GM12892 (cell line): ENCODE data around the gene C11orf42.
"Not testable (repeated sequence)": the region's sequence is repeated elsewhere in the genome, so short reads cannot be mapped to it uniquely, and the experiment has no call there.

Experiments used
- DNase-seq: peaks from one replicate; pipeline ENCODE4 v3.0.0; 2011; ENCODE audit not compliant: insufficient read length
- FAIRE-seq: peaks from 2 replicates; lab custom pipeline; 2011; peaks lifted over from hg19 to GRCh38; lab: Jason Lieb, UNC
- POLR2A ChIP-seq: IDR thresholded peaks from 2 replicates; pipeline ENCODE4 v1.6.1; 2011; ENCODE audit warnings: low read depth, low read length, control low read depth
- POLR2AphosphoS5 ChIP-seq: IDR thresholded peaks from 2 replicates; pipeline ENCODE4 v1.6.1; 2011; ENCODE audit warnings: low read depth, low read length, control low read depth
- TAF1 ChIP-seq: IDR thresholded peaks from 2 replicates; pipeline ENCODE4 v1.6.1; 2011; ENCODE audit warnings: low read depth, mild to moderate bottlenecking, control low read depth, low read length, borderline replicate concordance

The C11orf42 gene

DNA sequence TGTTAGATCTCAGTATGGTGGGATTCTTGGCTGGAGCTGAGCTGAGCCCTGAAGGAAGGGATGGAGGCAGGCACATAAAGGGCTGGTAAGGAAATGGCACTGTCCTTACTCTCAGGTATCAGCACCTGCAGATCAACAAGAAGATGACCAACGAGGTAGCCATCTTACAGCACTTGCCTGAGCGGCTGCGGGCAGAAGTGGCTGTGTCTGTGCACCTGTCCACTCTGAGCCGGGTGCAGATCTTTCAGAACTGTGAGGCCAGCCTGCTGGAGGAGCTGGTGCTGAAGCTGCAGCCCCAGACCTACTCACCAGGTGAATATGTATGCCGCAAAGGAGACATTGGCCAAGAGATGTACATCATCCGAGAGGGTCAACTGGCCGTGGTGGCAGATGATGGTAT is 36.0 kb downstream of the C11orf42 start:
- no peak for FAIRE-seq
- TF ChIP-seq POLR2AphosphoS5 (no peak), POLR2A (no peak), TAF1 (no peak)
- DNase-seq: no peak

DNA sequence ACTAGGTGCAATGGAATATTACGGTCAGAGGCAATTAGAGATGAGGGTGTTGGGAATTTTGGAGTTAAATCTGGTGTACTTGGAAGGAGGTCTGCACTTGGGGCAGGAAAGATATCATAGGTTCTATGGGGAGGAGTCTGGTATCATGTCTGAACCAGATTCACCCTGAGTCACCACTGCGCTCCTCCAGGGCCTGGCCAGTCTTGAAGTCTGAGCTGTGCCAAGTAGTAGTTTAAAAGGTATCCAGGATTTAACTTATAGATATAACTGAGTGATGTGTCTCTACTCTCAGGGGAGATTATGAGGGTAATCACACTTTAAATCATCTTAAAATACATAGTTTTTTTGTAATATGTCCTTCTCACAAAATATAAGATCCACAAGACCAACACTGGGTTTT is 40.2 kb downstream of the C11orf42 start:
- no peak for FAIRE-seq
- DNase-seq: no peak
- TF ChIP-seq POLR2AphosphoS5: no peak
- no peak for TF ChIP-seq POLR2A
- TF ChIP-seq TAF1: no peak

DNA sequence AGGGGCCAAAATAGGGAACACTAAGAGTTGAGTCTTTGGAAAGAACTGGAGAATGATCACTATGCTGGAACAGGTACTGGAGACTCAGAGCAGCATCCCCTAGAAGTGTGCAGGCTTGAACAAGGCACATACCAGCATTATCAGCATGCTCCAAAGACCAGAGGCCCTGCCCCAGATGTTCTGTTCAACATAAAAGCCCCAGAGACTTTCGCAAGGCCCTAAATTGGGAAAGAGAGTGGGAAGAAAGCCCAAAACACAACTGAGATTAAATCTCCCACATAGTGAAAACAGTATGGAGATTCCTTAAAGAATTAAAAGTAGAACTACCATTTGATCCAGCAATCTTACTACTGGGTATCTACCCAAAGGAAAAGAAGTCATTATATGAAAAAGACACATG is 42.9 kb downstream of the C11orf42 start:
- DNase-seq (no peak), FAIRE-seq (no peak)
- TF ChIP-seq POLR2AphosphoS5: no peak
- no peak for TF ChIP-seq POLR2A
- no peak for TF ChIP-seq TAF1

DNA sequence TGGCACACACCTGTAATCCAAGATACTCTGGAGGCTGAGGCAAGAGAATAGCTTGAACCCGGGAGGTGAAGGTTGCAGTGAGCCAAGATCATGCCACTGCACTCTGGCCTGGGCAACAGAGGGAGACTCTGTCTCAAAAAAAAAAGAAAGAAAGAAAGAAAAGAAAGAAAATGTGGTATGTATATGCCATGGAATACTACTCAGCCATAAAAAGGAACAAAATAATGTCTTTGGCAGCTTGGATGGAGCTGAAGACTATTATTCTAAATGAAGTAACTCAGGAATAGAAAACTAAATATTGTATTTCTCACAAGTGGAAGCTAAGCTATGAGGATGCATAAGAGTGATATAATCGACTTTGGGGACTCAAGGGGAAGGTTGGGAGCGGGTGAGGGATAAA is 43.5 kb downstream of the C11orf42 start:
- not testable (repeated sequence) for FAIRE-seq, DNase-seq

- FAIRE-seq (no peak), DNase-seq (no peak)
- TF ChIP-seq POLR2A (no peak), POLR2AphosphoS5 (no peak), TAF1 (no peak)
Measured at GRCh38 chr11:6249770-6250555, 44.6 kb downstream of the C11orf42 start.

GRCh38 chr11:6251120-6251733 is 45.9 kb downstream of the C11orf42 start:
- no peak for TF ChIP-seq POLR2AphosphoS5
- no peak for TF ChIP-seq TAF1
- TF ChIP-seq POLR2A: no peak
- FAIRE-seq: peak; percentile 70
- peak; percentile 56 for DNase-seq

DNA sequence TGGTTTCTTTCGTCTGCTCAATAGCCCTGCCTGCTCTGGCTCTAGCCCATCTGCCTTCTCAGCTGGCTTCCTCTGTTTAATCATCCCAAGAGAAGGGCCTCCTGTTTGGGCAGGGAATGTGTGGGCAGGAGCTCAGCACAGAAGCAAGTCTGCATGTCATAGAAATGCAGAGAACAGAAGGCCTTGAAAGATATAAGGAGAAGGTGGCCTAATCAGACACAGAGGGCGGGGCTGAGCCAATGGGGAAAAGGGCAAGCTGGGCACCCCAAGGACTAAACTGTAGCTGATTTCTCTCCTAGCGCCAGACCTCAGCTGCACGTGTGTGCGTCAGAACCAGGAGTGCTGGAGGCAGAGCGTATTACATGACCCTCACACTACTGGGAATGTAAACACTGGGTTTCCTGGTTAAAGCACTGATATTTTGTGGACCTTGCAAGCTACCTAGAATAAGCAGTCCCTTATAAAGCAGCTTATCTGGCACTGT is 46.7 kb downstream of the C11orf42 start:
- TF ChIP-seq POLR2AphosphoS5 (no peak), POLR2A (no peak), TAF1 (no peak)
- FAIRE-seq (peak; percentile 38), DNase-seq (no peak)

DNA sequence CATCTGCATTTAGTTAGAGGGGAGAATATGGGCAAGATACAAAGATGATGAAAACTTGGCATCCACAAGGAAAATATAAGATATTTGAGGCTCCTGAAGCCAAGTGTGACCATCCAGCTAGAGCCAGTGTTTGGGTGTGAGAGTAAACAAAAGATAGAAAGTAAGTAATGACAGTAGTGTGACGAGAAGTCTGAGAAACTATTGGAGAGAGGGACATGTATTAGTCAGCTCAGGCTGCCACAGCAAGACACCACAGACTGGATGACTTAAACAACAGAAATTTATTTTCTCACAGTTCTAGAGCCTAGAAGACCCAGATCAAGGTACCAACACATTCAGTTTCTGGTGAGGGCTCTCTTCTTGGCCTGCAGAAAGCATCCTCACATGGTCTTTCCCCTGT is 47.8 kb downstream of the C11orf42 start:
- TF ChIP-seq POLR2A: no peak
- no peak for TF ChIP-seq TAF1
- no peak for TF ChIP-seq POLR2AphosphoS5
- DNase-seq (no peak), FAIRE-seq (no peak)

DNA sequence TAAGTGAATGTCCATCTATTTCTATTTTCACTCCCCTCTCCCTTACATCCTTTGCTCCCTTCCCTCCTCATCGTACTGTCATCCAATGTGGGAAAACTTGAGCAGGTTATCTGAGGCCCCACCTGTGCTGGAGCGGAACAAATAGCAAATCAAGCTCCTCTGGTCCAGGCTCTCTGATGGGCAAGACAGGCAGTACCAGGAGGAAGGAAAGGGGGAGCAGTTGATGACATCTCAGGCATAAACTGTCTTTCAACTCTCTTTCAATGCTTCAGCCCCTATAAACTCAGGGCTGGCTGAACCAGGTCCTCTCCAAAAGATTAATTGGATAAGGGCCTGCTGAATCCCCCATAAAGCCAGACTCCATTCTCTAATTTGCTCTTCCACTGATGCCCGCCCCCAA is 52.8 kb downstream of the C11orf42 start:
- DNase-seq: no peak
- FAIRE-seq: no peak
- no peak for TF ChIP-seq TAF1
- no peak for TF ChIP-seq POLR2A
- no peak for TF ChIP-seq POLR2AphosphoS5

DNA sequence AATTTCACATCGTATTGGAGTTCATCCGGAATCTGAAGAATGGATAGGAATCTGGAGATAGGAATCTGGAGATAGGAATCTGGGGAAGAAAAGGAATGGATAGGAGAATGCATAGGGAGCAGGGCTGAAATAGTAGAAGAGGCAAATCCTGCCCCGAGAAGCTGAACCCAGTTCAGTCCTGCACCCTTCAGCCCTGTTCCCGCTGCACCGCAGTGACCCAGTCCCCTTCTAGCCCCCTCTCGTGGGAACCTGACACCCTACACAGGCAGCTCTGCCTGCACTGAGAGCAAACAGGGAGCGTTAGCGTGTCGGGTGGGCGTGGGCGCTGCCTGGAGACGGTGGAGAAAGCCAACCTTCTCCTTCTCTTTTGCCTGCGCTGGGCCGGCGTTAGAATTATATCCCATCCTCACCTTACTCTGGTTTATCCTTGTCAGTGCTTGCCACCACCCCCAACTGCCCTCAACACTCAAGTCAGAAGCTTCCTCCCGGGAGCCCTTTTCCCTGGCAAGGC is 53.3 kb downstream of the C11orf42 start:
- TF ChIP-seq POLR2A (no peak), TAF1 (no peak), POLR2AphosphoS5 (no peak)
- FAIRE-seq (no peak), DNase-seq (no peak)

- FAIRE-seq (no peak), DNase-seq (no peak)
- TF ChIP-seq POLR2AphosphoS5 (no peak), TAF1 (no peak), POLR2A (no peak)
Measured at GRCh38 chr11:6260207-6260726, 54.9 kb downstream of the C11orf42 start.
